HG03571 (cell line): Measurements from ENCODE around the gene TXLNB.
A peak's percentile ranks its signal among the peaks of the same experiment; 100 is the strongest.
"Not testable (repeated sequence)": the region's sequence is repeated elsewhere in the genome, so short reads cannot be mapped to it uniquely, and the experiment has no call there.

ENCODE experiments used
- ATAC-seq: cut with Tn5 transposase; IDR thresholded peaks from one replicate; pipeline ENCODE4 v1.9.1; 2021; ENCODE audit not compliant: unreplicated experiment

Gene TXLNB

GRCh38 chr6:139240161-139241010 lies 51.4 kb downstream of the TXLNB start:
- ATAC-seq, result no peak

DNA sequence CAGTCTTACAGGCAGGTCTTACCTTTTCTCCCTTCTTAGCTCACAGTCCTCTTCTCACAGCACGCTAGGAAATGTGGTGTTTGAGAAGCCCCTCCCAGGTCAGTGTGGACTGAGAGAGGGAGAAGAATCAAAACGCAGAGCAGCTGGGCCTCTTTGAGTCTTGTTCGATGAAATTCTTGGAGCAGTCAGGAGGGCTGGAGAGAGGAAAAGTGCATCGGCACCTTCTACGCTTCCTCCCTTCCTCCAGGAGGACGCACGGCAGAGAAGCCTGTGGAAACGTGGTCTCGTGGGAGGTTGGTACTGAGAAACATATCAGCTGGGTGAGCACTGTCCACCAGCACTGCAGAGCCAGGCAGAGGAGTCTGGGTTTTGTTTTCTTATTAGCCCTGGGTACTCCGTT lies 52.7 kb downstream of the TXLNB start:
- no peak for ATAC-seq

- ATAC-seq, result no peak
These were observed 55.7 kb downstream of the TXLNB start for GRCh38 chr6:139236105-139236504.

- no peak for ATAC-seq
These were observed 56.1 kb downstream of the TXLNB start for GRCh38 chr6:139235661-139236060.

GRCh38 chr6:139234193-139234592 lies 57.6 kb downstream of the TXLNB start:
- not testable (repeated sequence) for ATAC-seq

DNA sequence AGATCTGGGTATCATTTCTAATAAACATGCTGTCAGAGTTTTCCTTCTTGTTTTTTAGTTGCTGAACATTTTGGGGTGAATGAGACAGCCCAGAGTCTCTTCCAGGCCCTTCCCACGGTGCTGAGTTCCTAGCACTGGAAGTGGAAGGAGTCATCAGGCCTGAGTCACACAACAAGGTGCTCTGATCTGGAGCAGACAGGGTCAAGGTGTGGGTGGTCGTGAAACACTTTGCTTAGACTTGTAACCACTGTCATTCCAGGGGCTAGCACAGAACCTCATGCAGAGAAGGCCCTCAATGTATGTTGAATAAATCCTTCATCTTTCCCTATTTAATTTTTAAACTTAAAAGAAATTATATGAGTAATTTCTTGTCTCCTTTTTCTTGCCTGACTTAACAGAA lies 60.6 kb downstream of the TXLNB start:
- ATAC-seq, result no peak

DNA sequence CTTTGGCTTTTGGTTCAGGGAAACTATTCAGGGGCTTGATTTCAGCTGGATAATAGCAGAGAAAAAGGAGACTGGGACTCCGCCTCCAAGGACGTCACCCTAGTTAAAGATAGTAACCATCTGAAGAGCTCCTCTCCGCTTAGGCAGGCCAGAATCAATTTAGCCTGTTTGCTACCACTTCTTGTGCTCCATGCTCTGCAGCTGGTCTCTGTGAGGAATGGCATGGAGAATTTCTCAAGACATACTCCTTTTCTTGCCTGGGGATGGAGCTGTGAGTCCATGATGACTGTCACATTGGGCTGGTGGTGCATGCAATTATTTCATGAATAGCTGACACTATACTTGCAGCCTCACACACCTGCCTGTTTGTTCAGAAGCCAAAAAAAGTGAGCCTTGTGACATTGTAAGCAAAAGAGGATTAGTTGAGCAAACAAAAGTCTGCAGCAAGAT lies 61.4 kb downstream of the TXLNB start:
- ATAC-seq, result no peak

- not testable (repeated sequence) for ATAC-seq
These were observed 63.4 kb downstream of the TXLNB start for GRCh38 chr6:139228387-139228786.

DNA sequence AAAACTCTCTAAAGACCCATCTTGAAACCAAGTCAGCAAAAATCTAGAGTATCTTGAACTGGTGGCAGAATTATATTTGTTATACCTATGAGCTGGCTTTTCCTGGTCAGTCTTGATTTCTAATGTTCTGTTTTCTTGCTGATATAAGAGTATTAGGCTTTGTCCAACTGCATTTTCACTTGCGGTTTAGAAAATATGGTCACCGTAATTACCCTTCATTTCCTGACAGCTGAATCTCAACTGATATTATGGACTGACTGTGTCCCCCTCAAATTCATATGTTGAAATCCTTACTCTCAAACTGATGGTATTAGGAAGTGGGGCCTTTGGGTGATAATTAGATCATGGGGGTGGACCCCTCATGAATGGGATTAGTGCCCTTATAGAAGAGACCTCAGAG lies 72.1 kb downstream of the TXLNB start:
- ATAC-seq, result no peak

DNA sequence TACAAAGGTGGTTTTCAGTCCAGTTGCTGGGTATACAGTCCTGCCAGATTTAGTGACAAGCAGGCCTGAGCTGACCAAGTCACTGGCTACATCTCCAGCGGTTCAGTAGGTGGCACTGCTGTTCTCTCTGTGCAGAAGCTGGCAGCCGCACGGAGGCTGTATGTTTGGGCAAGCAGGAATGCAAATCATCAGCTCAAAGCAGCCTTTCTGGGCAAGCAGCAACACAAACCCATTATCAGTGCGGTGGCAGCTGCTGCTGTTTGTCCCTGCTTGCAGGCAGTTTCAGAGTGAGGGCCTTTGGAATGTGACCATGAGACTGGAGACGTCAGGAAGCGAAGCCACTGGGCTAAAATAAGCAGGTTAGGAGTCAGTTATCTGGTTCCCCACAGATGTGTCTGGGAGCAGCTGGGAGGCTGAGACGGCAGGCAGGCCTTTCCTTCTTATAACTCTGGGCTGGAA lies 72.5 kb downstream of the TXLNB start:
- peak; percentile 100 for ATAC-seq

DNA sequence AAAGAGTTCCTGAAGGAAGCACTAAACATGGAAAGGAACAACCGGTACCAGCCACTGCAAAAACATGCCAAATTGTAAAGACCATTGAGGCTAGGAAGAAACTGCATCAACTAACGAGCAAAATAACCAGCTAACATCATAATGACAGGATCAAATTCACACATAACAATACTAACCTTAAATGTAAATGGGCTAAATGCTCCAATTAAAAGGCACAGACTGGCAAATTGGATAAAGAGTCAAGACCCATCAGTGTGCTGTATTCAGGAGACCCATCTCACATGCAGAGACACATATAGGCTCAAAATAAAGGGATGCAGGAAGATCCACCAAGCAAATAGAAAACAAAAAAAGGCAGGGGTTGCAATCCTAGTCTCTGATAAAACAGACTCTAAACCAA lies 79.3 kb downstream of the TXLNB start:
- ATAC-seq, result not testable (repeated sequence)

DNA sequence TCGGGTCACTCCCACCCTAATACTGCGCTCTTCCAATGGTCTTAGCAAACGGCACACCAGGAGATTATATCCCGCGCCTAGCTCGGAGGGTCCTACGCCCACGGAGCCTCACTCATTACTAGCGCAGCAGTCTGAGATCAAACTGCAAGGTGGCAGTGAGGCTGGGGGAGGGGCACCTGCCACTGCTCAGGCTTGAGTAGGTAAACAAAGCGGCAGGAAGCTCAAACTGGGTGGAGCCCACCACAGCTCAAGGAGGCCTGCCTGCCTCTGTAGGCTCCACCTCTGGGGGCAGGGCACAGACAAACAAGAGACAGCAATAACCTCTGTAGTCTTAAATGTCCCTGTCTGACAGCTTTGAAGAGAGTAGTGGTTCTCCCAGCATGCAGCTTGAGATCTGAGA lies 81.0 kb downstream of the TXLNB start:
- ATAC-seq, result not testable (repeated sequence)

DNA sequence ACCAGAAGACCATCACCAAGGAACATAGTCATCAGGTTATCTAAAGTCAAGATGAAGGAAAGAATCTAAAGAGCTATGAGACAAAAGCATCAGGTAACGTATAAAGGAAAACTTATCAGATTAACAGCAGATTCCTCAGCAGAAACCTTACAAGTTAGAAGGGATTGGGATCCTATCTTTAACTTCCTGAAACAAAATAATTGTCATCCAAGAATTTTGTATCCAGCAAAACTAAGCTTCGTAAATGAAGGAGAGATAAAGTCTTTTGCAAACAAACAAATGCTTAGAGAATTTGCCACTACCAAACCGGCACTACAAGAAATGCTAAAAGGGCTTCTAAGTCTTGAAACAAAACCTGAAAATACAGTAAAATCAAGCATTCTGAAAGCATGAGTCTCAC lies 86.0 kb downstream of the TXLNB start:
- no peak for ATAC-seq

DNA sequence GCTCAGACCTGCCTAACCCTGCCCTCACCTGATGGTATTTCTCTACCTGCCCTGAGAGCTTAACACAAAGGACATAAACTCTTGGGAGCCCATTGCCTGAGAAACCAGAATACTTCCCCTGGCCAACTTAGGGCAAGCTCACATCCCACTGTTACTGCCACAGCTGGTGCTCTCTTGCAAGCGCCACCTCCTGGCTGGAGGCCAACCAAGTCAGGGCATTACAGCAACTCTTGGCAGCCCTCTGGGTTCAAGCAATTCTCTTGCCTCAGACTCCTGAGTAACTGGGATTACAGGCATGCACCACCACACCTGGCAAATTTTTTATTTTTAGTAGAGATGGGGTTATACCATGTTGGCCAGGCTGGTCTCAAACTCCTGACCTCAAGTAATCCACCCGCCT lies 86.8 kb downstream of the TXLNB start:
- ATAC-seq, result no peak

GRCh38 chr6:139201378-139201777 lies 90.4 kb downstream of the TXLNB start:
- no peak for ATAC-seq

DNA sequence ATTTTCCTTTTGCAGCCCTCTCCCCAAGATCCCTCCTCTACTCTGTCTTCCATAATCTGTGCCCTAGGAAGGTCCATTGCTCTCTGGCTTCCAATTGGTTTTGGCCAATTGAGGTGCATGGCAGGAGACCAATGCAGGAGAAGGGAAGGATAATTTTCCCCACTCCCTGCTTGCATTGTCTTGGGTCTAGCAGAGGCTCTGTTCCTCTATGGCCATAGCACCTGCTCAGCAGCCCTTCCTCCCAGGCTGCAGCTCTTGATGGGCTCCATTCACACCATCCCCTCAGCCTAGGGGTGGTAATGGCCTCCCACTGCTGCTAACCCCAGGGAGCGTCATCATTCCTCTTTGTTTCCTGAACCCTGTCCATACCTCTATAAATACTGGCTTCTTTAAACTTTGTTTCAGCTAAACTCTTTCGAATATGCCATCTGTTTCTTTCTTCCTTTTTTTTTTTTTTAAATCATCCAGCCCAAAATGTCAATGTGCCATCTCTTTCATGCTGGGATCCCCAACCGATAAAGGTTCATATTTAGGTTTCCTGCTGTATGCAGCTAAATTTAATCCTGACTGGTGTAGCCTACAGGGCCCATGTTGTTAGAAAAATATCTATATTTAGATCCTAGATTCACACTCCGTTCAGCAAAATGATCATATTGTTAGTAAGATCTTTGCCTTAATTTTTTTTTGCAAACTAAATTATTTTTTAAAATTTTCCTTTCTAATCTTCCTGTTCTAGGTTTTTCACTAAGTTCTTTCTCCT lies 93.1 kb downstream of the TXLNB start:
- ATAC-seq, result no peak

DNA sequence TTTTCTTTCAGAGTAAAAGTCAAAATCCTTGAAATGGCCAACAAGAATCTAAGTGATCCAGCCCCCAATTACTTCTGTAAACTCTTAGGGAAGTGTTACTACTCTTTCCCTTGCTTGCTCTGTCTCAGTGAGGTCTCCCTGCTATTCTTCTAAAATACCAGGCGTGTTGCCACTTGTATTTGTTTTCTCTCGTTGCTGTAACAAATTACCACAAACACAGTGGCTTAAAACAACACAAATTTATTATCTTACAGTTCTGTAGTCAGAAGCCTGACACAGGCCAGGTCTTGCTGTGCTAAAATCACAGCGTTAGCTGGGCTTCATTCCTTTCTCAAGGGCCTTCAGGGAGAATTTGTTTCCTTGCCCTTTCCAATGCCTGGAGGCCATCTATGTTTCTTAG lies 97.1 kb downstream of the TXLNB start:
- ATAC-seq, result no peak
